Measurements from ENCODE around the gene CCER1. TPM values are rescaled to one million over a fixed set of nuclear protein-coding genes. Genes with fewer than 3 reads are reported as not detected.

CCER1 gene
- total RNA-seq, 1 experiment from 2014 or later, result not detected

DNA sequence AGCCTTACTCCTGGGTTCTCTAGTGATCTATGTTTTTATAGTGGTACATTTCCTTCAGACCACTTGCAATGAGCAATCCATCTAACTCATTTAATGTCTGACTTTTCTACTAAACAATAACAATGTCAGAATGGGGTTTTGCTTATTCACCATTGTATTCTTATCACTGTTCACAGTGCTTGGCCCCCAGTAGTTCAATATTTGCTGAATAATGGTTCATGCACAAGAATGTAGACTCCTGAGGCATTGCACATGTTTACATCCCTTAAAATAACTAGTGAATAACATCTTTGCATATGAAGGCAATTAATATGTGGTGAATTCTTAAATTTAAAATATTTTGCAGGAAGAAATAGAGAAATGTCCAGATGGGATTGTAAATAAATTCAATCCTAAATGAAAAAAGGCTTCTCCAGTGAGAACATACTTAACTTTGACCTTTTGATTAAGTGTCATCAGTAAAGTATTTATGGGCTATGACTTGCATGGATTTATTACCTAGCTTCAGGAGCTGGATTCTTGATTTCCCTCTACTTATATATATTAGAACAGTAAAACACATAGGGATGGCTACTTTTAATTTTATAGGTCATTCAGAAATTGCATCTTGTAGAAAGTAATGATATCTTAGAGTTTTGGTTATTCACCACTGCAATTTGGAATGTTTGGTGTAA lies 3.4 kb downstream of the CCER1 start:
- TF ChIP-seq POLR2AphosphoS5 (IDR thresholded peaks at IDR 0.05; ENCODE audit: low read depth, low read length) (no peak), CTCF (IDR thresholded peaks at IDR 0.05) (no peak), SIN3A (IDR thresholded peaks at IDR 0.05; ENCODE audit: borderline replicate concordance, insufficient read depth, low read depth, low read length) (no peak), TCF7L2 (IDR thresholded peaks at IDR 0.05; ENCODE audit: low read depth, low read length) (no peak)
- TF ChIP-seq, protein P1, sequence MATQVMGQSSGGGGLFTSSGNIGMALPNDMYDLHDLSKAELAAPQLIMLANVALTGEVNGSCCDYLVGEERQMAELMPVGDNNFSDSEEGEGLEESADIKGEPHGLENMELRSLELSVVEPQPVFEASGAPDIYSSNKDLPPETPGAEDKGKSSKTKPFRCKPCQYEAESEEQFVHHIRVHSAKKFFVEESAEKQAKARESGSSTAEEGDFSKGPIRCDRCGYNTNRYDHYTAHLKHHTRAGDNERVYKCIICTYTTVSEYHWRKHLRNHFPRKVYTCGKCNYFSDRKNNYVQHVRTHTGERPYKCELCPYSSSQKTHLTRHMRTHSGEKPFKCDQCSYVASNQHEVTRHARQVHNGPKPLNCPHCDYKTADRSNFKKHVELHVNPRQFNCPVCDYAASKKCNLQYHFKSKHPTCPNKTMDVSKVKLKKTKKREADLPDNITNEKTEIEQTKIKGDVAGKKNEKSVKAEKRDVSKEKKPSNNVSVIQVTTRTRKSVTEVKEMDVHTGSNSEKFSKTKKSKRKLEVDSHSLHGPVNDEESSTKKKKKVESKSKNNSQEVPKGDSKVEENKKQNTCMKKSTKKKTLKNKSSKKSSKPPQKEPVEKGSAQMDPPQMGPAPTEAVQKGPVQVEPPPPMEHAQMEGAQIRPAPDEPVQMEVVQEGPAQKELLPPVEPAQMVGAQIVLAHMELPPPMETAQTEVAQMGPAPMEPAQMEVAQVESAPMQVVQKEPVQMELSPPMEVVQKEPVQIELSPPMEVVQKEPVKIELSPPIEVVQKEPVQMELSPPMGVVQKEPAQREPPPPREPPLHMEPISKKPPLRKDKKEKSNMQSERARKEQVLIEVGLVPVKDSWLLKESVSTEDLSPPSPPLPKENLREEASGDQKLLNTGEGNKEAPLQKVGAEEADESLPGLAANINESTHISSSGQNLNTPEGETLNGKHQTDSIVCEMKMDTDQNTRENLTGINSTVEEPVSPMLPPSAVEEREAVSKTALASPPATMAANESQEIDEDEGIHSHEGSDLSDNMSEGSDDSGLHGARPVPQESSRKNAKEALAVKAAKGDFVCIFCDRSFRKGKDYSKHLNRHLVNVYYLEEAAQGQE (IDR thresholded peaks at IDR 0.05; ENCODE audit: insufficient read depth in 1 of 2, low read depth in 2 of 2, low read length in 1 of 2), result no peak
- in situ Hi-C loops (cut with HindIII; ENCODE audit: low pct_unique_long_range_greater_than_20kb, low sequenced_read_pairs) (no loop called here), intact Hi-C loops (cut with micrococcal nuclease; ENCODE audit: unreplicated experiment) (no loop called here)
- ChIA-PET POLR2A (no interaction called here), CTCF (no interaction called here)
- no TSS peak for BruUV-seq (replicated peaks)
- Histone ChIP-seq H3K4me1 (ENCODE audit: control insufficient read depth, insufficient read depth, low read length) (no peaks in the 10 kb centered on the region), H3K9me3 (ENCODE audit: control insufficient read depth, insufficient read depth, low read depth, low read length) (no peaks in the 10 kb centered on the region), H3K36me3 (ENCODE audit: control insufficient read depth, insufficient read depth, low read length) (no peaks in the 10 kb centered on the region), H3K4me3 (ENCODE audit: low read depth in 2 of 2, low read length in 2 of 2) (no peak overlapping the region), H3K27me3 (ENCODE audit: control insufficient read depth, insufficient read depth, low read length) (no peaks in the 10 kb centered on the region), H3K27ac (ENCODE audit: low read length) (no peak overlapping the region)
- ATAC-seq, result no peak
- no peak for DNase-seq (ENCODE audit: low read depth, low spot score)

GRCh38 chr12:90947869-90948268 lies 7.1 kb downstream of the CCER1 start:
- no peaks in the 10 kb centered on the region for H3K9me3 ChIP-seq (ENCODE audit: control insufficient read depth, insufficient read depth, low read depth, low read length)
- H3K36me3 ChIP-seq (ENCODE audit: control insufficient read depth, insufficient read depth, low read length), result no peaks in the 10 kb centered on the region
- ChIA-PET CTCF (interaction anchor here (0.6 kb wide), 1 partner anchor 21 kb away, joined by 3 read pairs; no protein-coding TSS in a partner anchor), POLR2A (no interaction called here)
- H3K27me3 ChIP-seq (ENCODE audit: control insufficient read depth, insufficient read depth, low read length), result no peaks in the 10 kb centered on the region
- no peak overlapping the region for H3K27ac ChIP-seq (ENCODE audit: low read length)
- intact Hi-C loops (cut with micrococcal nuclease; ENCODE audit: unreplicated experiment) (loop anchor here (10.0 kb wide), 1 partner anchor 1403 kb away; no protein-coding TSS in a partner anchor), in situ Hi-C loops (cut with HindIII; ENCODE audit: low pct_unique_long_range_greater_than_20kb, low sequenced_read_pairs) (no loop called here)
- DNase-seq (ENCODE audit: low read depth, low spot score) (no peak), ATAC-seq (no peak)
- H3K4me3 ChIP-seq (ENCODE audit: low read depth in 2 of 2, low read length in 2 of 2), result no peak overlapping the region
- TF ChIP-seq TCF7L2 (IDR thresholded peaks at IDR 0.05; ENCODE audit: low read depth, low read length) (no peak), CTCF (IDR thresholded peaks at IDR 0.05) (no peak), POLR2AphosphoS5 (IDR thresholded peaks at IDR 0.05; ENCODE audit: low read depth, low read length) (no peak), SIN3A (IDR thresholded peaks at IDR 0.05; ENCODE audit: borderline replicate concordance, insufficient read depth, low read depth, low read length) (no peak)
- TF ChIP-seq, protein P1 (IDR thresholded peaks at IDR 0.05; ENCODE audit: insufficient read depth in 1 of 2, low read depth in 2 of 2, low read length in 1 of 2), result no peak
- no peaks in the 10 kb centered on the region for H3K4me1 ChIP-seq (ENCODE audit: control insufficient read depth, insufficient read depth, low read length)
- no TSS peak for BruUV-seq (replicated peaks)

Data from Panc1 (cell line).